Peyer's patch (tissue), 4 donors: ENCODE results near the gene NACC2.

Experiments
- CTCF ChIP-seq, 6 experiments: fragments of 450-650 bp in 4 of 6; fragments of 200-600 bp in 2 of 6; sonication (generic) in 1 of 6; IDR thresholded peaks; one replicate each; pipeline ENCODE4 v1.5.1; 2017 to 2019; ENCODE audit warnings: antibody characterized with exemption in 6 of 6, mild to moderate bottlenecking in 3 of 6, moderate library complexity in 1 of 6
- POLR2A ChIP-seq, 2 donors: fragments of 450-650 bp; IDR thresholded peaks; one replicate each; pipeline ENCODE4 v1.5.1; 2017; ENCODE audit warnings: antibody characterized with exemption in 2 of 2, mild to moderate bottlenecking in 2 of 2, moderate library complexity in 2 of 2

- TF ChIP-seq CTCF (IDR thresholded peaks at IDR 0.05) = no peak
- no peak for TF ChIP-seq POLR2A (IDR thresholded peaks at IDR 0.05)
Measured at GRCh38 chr9:136144450-136144849, 49.4 kb upstream of the NACC2 start.
